ENCODE measurements around the gene BLCAP. TPM values are rescaled to one million over a fixed set of nuclear protein-coding genes. Genes with fewer than 3 reads are reported as not detected.

The BLCAP gene
- total RNA-seq, 1 donor = 39.1 TPM

DNA sequence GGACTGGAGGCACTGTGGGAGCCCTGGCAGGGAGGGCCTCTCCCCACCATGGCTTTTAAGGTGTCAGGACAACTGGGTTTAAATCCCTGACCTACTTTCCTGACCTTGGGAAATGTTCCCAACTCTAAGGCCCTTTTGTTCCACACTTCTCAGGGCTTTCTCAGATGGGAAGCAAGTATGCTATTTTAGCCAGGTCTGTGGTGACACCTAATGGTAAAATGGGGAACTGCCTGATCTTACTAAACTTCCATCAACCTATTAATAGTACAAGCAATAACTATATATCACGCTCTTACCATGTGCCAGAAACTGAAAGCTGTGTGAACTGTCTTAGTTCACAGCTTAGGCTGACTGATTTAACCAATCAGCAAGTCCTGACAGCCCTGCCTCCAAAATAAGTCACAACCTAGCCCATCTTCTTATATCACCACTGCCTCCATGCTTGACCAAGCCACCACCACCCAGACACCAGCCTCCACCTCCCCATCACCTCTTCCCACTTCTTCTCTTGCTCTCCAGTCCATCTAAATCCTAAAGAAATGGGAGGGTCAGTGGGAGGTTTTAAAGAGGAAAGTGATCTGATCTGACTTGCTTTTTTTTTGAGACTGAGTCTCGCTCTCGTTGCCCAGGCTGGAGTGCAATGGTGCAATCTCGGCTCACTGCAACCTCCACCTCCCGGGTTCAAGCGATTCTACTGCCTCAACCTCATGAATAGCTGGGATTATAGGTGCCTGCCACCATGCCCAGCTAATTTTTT, 6.9 kb upstream of the BLCAP start:
- no peak overlapping the region for H3K4me3 ChIP-seq (ENCODE audit: insufficient read depth, low read length)
- DNase-seq (ENCODE audit: insufficient read length, low spot score, missing footprints) = no peak
- H2AFZ ChIP-seq (ENCODE audit: low read length) = peak overlapping the region; percentile 21
- peaks cover 2% of the 10 kb centered on the region for H3K4me1 ChIP-seq (ENCODE audit: insufficient read depth, low read length)
- TF ChIP-seq, protein P1, sequence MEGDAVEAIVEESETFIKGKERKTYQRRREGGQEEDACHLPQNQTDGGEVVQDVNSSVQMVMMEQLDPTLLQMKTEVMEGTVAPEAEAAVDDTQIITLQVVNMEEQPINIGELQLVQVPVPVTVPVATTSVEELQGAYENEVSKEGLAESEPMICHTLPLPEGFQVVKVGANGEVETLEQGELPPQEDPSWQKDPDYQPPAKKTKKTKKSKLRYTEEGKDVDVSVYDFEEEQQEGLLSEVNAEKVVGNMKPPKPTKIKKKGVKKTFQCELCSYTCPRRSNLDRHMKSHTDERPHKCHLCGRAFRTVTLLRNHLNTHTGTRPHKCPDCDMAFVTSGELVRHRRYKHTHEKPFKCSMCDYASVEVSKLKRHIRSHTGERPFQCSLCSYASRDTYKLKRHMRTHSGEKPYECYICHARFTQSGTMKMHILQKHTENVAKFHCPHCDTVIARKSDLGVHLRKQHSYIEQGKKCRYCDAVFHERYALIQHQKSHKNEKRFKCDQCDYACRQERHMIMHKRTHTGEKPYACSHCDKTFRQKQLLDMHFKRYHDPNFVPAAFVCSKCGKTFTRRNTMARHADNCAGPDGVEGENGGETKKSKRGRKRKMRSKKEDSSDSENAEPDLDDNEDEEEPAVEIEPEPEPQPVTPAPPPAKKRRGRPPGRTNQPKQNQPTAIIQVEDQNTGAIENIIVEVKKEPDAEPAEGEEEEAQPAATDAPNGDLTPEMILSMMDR (IDR thresholded peaks at IDR 0.05; ENCODE audit: extremely low read depth, low read depth, low read length) = peak; percentile 88
- no peak overlapping the region for H3K27ac ChIP-seq (ENCODE audit: low read depth, low read length)
- peaks cover 8% of the 10 kb centered on the region for H3K27me3 ChIP-seq (ENCODE audit: insufficient read depth, low read length)
- H3K36me3 ChIP-seq (ENCODE audit: insufficient read depth, low read length) = no peaks in the 10 kb centered on the region
- no peak overlapping the region for H3K4me2 ChIP-seq (ENCODE audit: insufficient read depth, low read length)
- no peaks in the 10 kb centered on the region for H3K79me2 ChIP-seq (ENCODE audit: insufficient read depth, low read length)
- H4K20me1 ChIP-seq (ENCODE audit: insufficient read depth, low read length) = no peaks in the 10 kb centered on the region
- no peaks in the 10 kb centered on the region for H3K9me3 ChIP-seq (ENCODE audit: low read depth, low read length)

GRCh38 chr20:37533154-37533715, 5.6 kb upstream of the BLCAP start:
- Histone ChIP-seq H3K4me1 (ENCODE audit: insufficient read depth, low read length) (peaks cover 10% of the 10 kb centered on the region), H3K4me3 (ENCODE audit: insufficient read depth, low read length) (no peak overlapping the region), H4K20me1 (ENCODE audit: insufficient read depth, low read length) (no peaks in the 10 kb centered on the region), H3K27me3 (ENCODE audit: insufficient read depth, low read length) (peaks cover 8% of the 10 kb centered on the region), H3K4me2 (ENCODE audit: insufficient read depth, low read length) (no peak overlapping the region), H3K9me3 (ENCODE audit: low read depth, low read length) (no peaks in the 10 kb centered on the region), H3K36me3 (ENCODE audit: insufficient read depth, low read length) (no peaks in the 10 kb centered on the region), H3K79me2 (ENCODE audit: insufficient read depth, low read length) (no peaks in the 10 kb centered on the region), H2AFZ (ENCODE audit: low read length) (no peak overlapping the region), H3K27ac (ENCODE audit: low read depth, low read length) (no peak overlapping the region)
- no peak for DNase-seq (ENCODE audit: insufficient read length, low spot score, missing footprints)
- TF ChIP-seq, protein P1 (IDR thresholded peaks at IDR 0.05; ENCODE audit: extremely low read depth, low read depth, low read length) = no peak

- TF ChIP-seq, protein P1 (IDR thresholded peaks at IDR 0.05; ENCODE audit: extremely low read depth, low read depth, low read length) = no peak
- Histone ChIP-seq H3K4me1 (ENCODE audit: insufficient read depth, low read length) (peaks cover 12% of the 10 kb centered on the region), H3K9me3 (ENCODE audit: low read depth, low read length) (no peaks in the 10 kb centered on the region), H2AFZ (ENCODE audit: low read length) (no peak overlapping the region), H3K4me2 (ENCODE audit: insufficient read depth, low read length) (no peak overlapping the region), H3K4me3 (ENCODE audit: insufficient read depth, low read length) (no peak overlapping the region), H3K36me3 (ENCODE audit: insufficient read depth, low read length) (no peaks in the 10 kb centered on the region), H3K27me3 (ENCODE audit: insufficient read depth, low read length) (peaks cover 5% of the 10 kb centered on the region), H3K79me2 (ENCODE audit: insufficient read depth, low read length) (peaks cover 9% of the 10 kb centered on the region), H3K27ac (ENCODE audit: low read depth, low read length) (no peak overlapping the region), H4K20me1 (ENCODE audit: insufficient read depth, low read length) (peaks cover 1% of the 10 kb centered on the region)
- no peak for DNase-seq (ENCODE audit: insufficient read length, low spot score, missing footprints)
These were observed 4.2 kb upstream of the BLCAP start for GRCh38 chr20:37531856-37532255.

DNA sequence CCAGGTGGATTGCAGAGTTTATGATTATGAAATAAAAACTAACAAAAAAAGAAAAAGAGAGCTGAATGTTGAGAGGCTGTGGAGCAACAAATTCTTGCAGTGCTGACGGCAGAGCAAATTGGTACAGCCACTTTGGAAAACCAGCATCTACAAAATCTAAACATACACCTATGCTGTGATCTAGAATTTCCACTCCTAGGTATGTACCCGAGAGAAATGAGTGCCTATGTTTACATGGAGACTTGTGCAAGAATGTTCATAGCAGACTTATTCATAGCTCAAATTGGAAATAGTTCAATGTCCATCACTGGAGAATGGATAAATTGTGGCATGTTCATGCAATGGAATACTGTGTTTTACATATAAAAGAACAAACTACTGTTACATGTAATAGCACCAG, 3.0 kb upstream of the BLCAP start:
- no peak overlapping the region for H2AFZ ChIP-seq (ENCODE audit: low read length)
- peaks cover 12% of the 10 kb centered on the region for H4K20me1 ChIP-seq (ENCODE audit: insufficient read depth, low read length)
- no peak overlapping the region for H3K4me2 ChIP-seq (ENCODE audit: insufficient read depth, low read length)
- no peak overlapping the region for H3K4me3 ChIP-seq (ENCODE audit: insufficient read depth, low read length)
- TF ChIP-seq, protein P1 (IDR thresholded peaks at IDR 0.05; ENCODE audit: extremely low read depth, low read depth, low read length) = no peak
- peaks cover 22% of the 10 kb centered on the region for H3K4me1 ChIP-seq (ENCODE audit: insufficient read depth, low read length)
- no peak for DNase-seq (ENCODE audit: insufficient read length, low spot score, missing footprints)
- peaks cover 21% of the 10 kb centered on the region for H3K79me2 ChIP-seq (ENCODE audit: insufficient read depth, low read length)
- H3K27ac ChIP-seq (ENCODE audit: low read depth, low read length) = no peak overlapping the region
- no peaks in the 10 kb centered on the region for H3K9me3 ChIP-seq (ENCODE audit: low read depth, low read length)
- H3K36me3 ChIP-seq (ENCODE audit: insufficient read depth, low read length) = no peaks in the 10 kb centered on the region
- no peaks in the 10 kb centered on the region for H3K27me3 ChIP-seq (ENCODE audit: insufficient read depth, low read length)

Measured in osteoblast (primary cell).